Suppressor macrophage treated with lipopolysaccharide for 4 hours (primary cell): ENCODE data around the gene QSOX1.

ENCODE experiments used
- DNase-seq: peaks from one replicate; pipeline ENCODE4 v3.0.0-alpha.2; 2020

QSOX1 gene

DNA sequence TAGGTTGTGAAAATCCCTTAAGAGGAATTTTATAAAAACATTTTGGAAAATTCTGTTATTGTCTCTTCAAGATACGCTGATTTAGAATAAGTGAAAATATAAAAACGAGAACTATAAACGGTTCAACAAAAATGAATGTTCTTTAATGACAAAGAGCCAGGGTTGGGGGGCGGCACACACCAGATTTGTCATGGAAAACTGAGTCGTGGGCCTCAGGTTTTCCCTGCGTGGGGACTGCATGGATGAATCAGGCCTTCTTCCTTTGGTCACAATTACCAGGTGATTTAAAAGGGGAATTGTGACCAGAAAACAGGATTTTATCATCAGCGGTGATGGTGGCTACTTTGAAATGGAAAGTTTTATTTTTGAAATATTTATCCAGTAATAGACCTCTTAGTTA, 84.0 kb downstream of the QSOX1 start:
- DNase-seq, result no peak

GRCh38 chr1:180239145-180240096, 84.8 kb downstream of the QSOX1 start:
- no peak for DNase-seq

- DNase-seq, result no peak
Observed at GRCh38 chr1:180241716-180242544, 87.3 kb downstream of the QSOX1 start.

GRCh38 chr1:180243517-180244221, 89.0 kb downstream of the QSOX1 start:
- DNase-seq, result no peak

GRCh38 chr1:180244840-180245239, 90.2 kb downstream of the QSOX1 start:
- DNase-seq, result no peak

GRCh38 chr1:180246579-180246978, 91.9 kb downstream of the QSOX1 start:
- no peak for DNase-seq

DNA sequence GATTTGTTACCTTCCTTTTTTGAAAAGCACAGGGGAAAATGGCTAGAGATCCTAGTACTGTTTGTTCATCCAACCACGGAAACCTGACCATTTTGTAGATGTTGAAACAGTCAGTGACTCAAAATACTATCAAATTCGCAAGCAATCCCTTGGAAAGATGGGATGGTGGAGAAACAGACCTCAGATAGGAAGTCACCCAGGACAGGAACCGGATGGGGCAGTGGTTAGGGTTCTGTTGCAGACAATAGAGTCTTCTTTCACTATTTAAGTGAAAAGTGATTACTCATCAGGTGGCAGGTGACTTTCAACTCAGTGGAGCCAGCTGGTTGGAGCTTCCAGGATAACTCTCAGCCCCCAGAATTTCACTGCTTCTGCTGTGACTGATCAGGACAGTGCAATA, 92.4 kb downstream of the QSOX1 start:
- no peak for DNase-seq

DNA sequence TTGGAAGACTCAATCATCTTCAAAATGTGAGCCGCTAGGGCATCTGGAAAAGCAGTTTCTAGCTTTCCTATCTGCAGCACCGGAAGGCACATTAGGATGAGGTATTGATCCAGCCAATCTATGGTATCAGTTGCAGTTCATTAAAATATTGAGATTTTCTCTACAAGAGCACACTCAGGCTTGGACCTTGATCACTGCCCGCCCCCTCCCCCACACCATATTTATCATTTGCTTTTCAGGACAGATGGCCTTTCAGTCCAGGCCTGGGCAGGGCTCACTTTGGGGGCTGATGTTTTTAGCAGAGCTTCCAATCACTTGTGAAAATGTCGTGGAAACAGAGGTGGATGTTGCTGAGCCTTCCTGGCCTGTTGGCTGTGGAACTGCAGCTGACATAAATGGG, 92.9 kb downstream of the QSOX1 start:
- no peak for DNase-seq

DNA sequence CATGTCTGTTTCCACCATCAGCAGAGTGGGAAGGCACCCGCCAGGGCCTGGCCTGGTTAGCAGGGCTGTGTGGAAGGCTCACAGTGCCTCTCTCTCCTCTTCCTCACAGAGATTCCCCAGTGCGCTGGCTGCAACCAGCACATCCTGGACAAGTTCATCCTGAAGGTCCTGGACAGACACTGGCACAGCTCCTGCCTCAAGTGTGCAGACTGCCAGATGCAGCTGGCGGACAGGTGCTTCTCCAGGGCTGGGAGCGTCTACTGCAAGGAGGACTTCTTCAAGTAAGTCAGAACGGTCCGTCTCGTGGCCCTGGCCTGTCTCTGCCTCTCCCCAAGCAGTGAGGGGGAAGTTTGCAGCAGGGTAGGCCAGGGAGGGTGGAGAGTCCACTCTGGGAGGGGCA, 93.5 kb downstream of the QSOX1 start:
- no peak for DNase-seq

GRCh38 chr1:180248731-180249681, 94.3 kb downstream of the QSOX1 start:
- DNase-seq, result no peak

DNA sequence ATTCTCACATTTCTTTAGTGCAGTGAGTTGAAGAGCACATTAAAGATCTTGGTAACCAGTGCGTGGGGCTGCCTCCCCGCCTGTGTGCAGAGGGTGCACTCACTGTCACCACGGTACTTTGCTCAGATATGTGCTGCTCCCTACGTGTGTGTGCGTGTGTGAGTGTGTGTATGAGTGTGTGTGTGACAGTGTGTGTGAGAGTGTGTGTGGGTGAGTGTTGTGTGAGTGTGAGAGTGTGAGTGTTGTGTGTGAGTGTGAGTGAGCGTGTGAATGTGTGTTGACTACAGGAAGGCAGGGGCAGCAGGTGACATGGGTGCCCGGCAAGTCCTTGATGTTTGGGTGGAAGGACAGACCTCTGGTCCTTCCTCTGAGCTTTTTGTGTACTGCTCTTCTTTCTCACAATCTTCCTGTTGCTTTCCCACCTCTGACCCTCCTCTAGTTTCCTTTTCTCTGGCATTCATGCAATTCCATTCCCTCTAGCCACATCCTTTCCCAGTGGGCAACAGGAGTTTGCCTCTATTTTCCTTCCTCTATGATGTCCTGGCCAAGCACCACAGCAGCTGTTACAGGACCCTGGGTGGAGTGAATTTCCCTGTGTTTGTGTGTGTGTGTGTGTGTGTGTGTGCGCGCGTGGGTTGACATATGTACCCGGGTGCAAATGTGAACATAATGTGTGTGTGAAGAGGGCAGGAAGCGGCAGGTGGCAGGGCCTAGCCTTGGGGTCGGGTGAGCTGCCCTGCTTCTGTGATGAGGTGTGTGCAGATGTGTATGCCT, 95.2 kb downstream of the QSOX1 start:
- no peak for DNase-seq

- no peak for DNase-seq
Observed at GRCh38 chr1:180250499-180250770, 95.8 kb downstream of the QSOX1 start.

DNA sequence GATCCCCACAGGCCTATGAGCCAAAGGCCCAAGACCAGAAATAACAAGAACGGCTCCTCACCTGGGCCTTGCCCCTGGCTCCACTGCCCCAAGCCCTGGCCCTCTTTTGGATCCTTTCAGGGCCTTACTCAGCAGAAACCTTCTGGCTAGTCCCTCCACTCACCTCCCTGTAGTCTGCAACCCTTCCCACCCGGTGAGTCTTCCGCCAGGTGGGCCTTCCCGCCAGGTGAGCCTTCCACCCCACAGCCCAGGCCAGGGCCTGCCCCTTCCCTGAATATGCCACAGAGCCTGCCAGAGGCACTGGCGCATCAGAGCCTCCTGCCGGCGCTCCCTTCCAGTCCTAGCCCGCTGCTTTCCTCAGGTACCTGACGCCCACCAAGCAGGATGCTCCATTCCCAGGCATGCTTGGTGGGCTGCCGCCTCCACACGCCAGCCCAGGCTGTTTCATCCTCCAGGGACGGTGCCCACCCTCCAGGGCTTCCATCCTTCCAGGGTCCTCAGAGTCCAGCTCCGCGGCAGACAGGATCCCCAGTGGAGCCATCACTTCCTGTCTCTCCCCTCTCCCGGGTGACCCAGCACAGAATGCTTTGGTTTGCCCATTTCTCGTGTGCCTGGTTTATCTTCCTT, 96.3 kb downstream of the QSOX1 start:
- no peak for DNase-seq

DNA sequence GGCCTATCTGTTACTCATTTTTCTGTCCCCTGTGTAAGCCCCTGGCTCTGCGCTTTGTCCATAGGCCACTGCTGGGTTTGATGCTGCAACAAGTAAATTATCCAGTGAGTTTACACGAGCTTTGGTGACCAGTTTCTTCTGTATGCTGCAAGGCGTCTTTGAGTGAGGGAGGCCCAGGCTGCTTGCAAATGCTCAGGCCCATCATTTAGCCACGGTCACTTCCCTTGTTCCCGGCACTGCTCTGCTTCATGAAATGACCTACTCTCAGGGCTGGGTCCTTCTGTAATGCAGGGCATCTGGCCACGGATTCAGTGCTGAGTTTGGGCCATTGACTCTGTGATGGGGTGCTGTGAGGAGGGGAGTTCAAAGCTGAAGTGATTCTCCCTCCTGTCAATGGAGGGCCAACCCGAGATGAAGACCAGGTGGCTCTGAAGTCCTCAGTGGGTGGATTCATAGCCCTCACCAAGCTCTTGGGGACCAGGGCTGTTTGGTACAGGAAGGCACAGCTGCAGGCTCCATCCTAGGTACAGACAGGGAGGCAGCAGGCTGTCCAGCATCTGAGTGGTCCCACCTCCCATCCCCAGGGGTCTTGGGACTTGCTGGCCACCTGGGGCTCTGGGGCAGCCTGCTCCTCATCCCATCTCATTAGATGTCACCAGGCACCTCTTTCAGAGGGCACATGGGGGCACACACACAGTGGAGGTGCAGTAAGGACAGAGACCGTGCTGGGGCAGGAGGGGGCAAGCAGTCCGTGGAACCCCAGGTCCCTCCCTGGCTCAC, 97.0 kb downstream of the QSOX1 start:
- no peak for DNase-seq

DNA sequence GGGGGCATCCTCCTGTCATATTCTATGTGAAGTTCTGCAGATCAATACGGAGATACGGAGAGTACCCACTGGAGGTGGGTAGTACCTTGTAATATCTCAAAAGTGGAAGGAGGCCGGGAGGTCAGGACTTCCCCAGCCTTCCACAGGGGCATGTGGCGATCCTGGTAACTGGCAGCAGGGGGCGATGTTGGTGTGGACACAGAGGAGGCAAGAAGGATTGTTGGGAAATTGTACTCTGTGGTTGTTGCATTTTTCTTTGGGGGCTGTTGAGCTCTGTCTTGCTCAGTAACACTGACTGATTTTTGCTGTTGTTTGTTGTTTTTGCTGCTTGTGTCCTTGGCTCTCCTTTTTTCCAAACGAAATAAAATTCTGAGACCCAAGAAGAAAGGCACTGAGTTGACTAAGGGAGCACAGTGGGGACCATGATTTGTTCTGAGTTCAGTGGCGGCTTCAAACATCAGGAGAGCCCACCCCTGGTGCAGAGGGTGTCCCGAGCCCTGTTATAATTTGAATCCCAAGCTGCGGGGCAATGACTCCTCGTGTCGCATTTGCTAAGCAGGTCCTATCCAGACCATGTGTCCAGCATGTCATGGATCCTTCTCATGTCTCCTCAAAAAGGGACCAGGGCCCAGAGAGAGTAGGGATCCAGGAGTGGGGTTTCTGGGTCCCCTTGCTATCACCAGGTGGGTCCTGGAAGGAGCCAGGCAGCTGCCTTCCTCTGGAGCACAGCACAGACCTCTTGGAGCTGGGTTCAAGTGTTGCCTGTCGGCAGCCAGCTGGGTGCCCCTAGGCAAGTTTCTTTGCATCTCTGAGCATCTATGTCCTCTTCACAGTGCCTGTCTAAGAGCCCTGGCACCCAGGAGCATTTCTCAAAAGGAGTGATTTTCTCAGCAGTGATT, 98.2 kb downstream of the QSOX1 start:
- DNase-seq, result peak; percentile 92
